Neural cell (in vitro differentiated cells): ENCODE results near the gene ID4.

ENCODE experiments used
- EZH2 ChIP-seq: fragments of 200-600, 300-800 bp; shearing (Covaris generic), sonication (generic); IDR thresholded peaks from 2 replicates; pipeline ENCODE4 v1.6.1; 2014; ENCODE audit warnings: antibody characterized with exemption, low read length, borderline replicate concordance, mild to moderate bottlenecking; ENCODE audit not compliant: insufficient read depth, poor library complexity, severe bottlenecking
- TF ChIP-seq, protein P1 (sequence below): fragments of 450-650 bp; IDR thresholded peaks from 2 replicates; pipeline ENCODE4 v1.5.1; 2014; ENCODE audit warnings: antibody characterized with exemption, mild to moderate bottlenecking, moderate library complexity; ENCODE audit not compliant: poor library complexity, severe bottlenecking

DNA sequence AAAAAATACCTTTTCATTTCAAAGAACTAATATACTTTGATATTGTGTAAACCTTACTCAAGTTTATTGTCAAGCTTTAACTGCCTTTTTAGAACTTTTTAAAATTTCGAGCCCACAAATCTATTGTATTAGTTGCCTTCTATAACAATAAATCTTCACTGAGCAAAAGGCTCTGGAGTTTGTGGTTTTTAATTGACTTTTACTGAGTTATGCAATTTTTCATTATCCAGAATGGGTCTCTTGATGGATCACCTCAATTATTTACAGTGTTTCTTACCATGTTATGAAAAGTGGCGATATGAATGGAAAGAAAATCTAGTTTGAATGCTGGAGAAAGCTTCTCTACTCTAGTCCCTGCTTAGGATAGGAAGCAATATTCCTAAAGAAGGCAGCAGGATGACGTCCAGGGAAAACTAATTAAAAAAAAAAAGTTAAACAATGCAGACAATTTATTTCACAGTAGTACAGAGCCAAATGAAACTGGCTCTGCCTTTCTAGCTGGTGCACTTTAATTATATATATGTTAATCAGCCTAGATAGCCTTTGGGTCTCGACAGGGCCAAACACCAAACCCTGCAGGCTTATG lies 5.0 kb downstream of the ID4 start:
- TF ChIP-seq, protein P1, sequence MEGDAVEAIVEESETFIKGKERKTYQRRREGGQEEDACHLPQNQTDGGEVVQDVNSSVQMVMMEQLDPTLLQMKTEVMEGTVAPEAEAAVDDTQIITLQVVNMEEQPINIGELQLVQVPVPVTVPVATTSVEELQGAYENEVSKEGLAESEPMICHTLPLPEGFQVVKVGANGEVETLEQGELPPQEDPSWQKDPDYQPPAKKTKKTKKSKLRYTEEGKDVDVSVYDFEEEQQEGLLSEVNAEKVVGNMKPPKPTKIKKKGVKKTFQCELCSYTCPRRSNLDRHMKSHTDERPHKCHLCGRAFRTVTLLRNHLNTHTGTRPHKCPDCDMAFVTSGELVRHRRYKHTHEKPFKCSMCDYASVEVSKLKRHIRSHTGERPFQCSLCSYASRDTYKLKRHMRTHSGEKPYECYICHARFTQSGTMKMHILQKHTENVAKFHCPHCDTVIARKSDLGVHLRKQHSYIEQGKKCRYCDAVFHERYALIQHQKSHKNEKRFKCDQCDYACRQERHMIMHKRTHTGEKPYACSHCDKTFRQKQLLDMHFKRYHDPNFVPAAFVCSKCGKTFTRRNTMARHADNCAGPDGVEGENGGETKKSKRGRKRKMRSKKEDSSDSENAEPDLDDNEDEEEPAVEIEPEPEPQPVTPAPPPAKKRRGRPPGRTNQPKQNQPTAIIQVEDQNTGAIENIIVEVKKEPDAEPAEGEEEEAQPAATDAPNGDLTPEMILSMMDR, result no peak
- no peak for TF ChIP-seq EZH2
